HepG2 (cell line): ENCODE data around the gene SELENOH. TPM values are rescaled to one million over a fixed set of nuclear protein-coding genes. Genes with fewer than 3 reads are reported as not detected.
A peak's percentile ranks its signal among the peaks of the same experiment; 100 is the strongest.

Experiments used
- ATAC-seq: fragments of 200-7000 bp; cut with Tn5 transposase; 3 replicates; pipeline ENCODE4 v1.9.1; 2020; ENCODE audit warnings: mild to moderate bottlenecking, moderate library complexity
- BruUV-seq: library from RNA; stranded (reverse); fragments of 400-500 nt; replicated peaks from 2 replicates; lab custom pipeline; 2021; lab: Mats Ljungman, UMichigan
- CTCF ChIA-PET: fragments of 300-600 bp; formaldehyde crosslinking; extraction: SDS; loops from one replicate; lab custom pipeline; 2021; ENCODE audit warnings: low total read pairs, inconsistent platforms, low intra/inter-chr PET ratio; lab: Yijun Ruan, JAX
- POLR2A ChIA-PET: fragments of 350-600 bp; sonication (Branson Sonifier 250); formaldehyde crosslinking; loops from one replicate; lab custom pipeline; 2020; ENCODE audit warnings: antibody characterized with exemption, inconsistent platforms; lab: Yijun Ruan, JAX
- DNase-seq: peaks from one replicate; pipeline ENCODE4 v3.0.0-alpha.2; 2015; ENCODE audit warnings: low spot score
- FAIRE-seq: peaks from 3 replicates; lab custom pipeline; 2011; peaks lifted over from hg19 to GRCh38; lab: Jason Lieb, UNC
- H2AFZ ChIP-seq: one replicate; pipeline ENCODE4 v1.6.1; 2011; ENCODE audit warnings: low read length, inconsistent platforms
- H3K27ac ChIP-seq: fragments of 300-600 bp; 3 replicates; pipeline ENCODE4 v1.8.0; 2011; ENCODE audit warnings: mixed run types, mild to moderate bottlenecking, mixed read lengths, low read length, inconsistent platforms; ENCODE audit not compliant: insufficient read depth; ENCODE audit errors: extremely low read length
- H3K27me3 ChIP-seq, 2 experiments: fragments of 200-600 bp in 1 of 2; 2 replicates in 1 of 2; 3 replicates in 1 of 2; pipeline versions ENCODE4 v1.6.0 to v1.8.0; 2011; ENCODE audit warnings: low read length in 2 of 2, mild to moderate bottlenecking in 2 of 2, moderate library complexity in 2 of 2, inconsistent platforms in 1 of 2; ENCODE audit not compliant: insufficient read depth in 2 of 2, control insufficient read depth in 1 of 2
- H3K36me3 ChIP-seq, 2 experiments: fragments of 200-600 bp in 1 of 2; replicated peaks in 1 of 2; 2 replicates in 1 of 2; 3 replicates in 1 of 2; pipeline versions ENCODE4 v1.5.1 to v1.8.0; 2011; ENCODE audit warnings: low read length in 2 of 2, inconsistent platforms in 1 of 2; ENCODE audit not compliant: insufficient read depth in 2 of 2, control insufficient read depth in 1 of 2
- H3K4me1 ChIP-seq: 2 replicates; pipeline ENCODE4 v1.5.1; 2012; ENCODE audit warnings: low read length, inconsistent platforms; ENCODE audit not compliant: insufficient read depth
- H3K4me2 ChIP-seq: 2 replicates; pipeline ENCODE4 v1.6.0; 2011; ENCODE audit warnings: low read depth, low read length, inconsistent platforms
- H3K4me3 ChIP-seq, 3 experiments: fragments of 200-600 bp in 1 of 3; sonication (generic), shearing (Covaris generic) in 1 of 3; replicated peaks in 1 of 3; 2 replicates each; pipeline ENCODE4 v1.5.1; 2011 to 2016; ENCODE audit warnings: low read length in 3 of 3, inconsistent platforms in 2 of 3, low read depth in 2 of 3, mild to moderate bottlenecking in 2 of 3, control low read depth in 1 of 3, mixed read lengths in 1 of 3; ENCODE audit not compliant: insufficient read depth in 1 of 3
- H3K79me2 ChIP-seq: one replicate; pipeline ENCODE4 v1.6.1; 2011; ENCODE audit warnings: low read length, inconsistent platforms; ENCODE audit not compliant: insufficient read depth
- H3K9ac ChIP-seq: 2 replicates; pipeline ENCODE4 v1.6.0; 2011; ENCODE audit warnings: mild to moderate bottlenecking, low read depth, low read length, inconsistent platforms; ENCODE audit not compliant: insufficient read depth
- H3K9me3 ChIP-seq: 2 replicates; pipeline ENCODE4 v1.5.1; 2012; ENCODE audit warnings: mild to moderate bottlenecking, low read length
- H4K20me1 ChIP-seq: 2 replicates; pipeline ENCODE4 v1.6.0; 2011; ENCODE audit warnings: inconsistent platforms, mild to moderate bottlenecking, low read length, moderate library complexity; ENCODE audit not compliant: insufficient read depth
- ATF2 ChIP-seq: sonication (generic); formaldehyde crosslinking; IDR thresholded peaks from 2 replicates; pipeline ENCODE4 v1.4.0; 2020; ENCODE audit warnings: missing genetic modification reagents
- BORCS8-MEF2B ChIP-seq: sonication (generic); formaldehyde crosslinking; IDR thresholded peaks from 2 replicates; pipeline ENCODE4 v1.8.0; 2022; ENCODE audit warnings: mild to moderate bottlenecking, missing genetic modification reagents
- ELF1 ChIP-seq: sonication (generic); formaldehyde crosslinking; IDR thresholded peaks from 2 replicates; pipeline ENCODE4 v1.4.0; 2020; ENCODE audit warnings: missing genetic modification reagents
- ELF4 ChIP-seq: sonication (generic); formaldehyde crosslinking; IDR thresholded peaks from 2 replicates; pipeline ENCODE4 v1.5.0; 2020; ENCODE audit warnings: missing genetic modification reagents, mild to moderate bottlenecking, moderate library complexity, borderline replicate concordance
- FOXA3 ChIP-seq: IDR thresholded peaks from 2 replicates; pipeline ENCODE4 v1.6.1; 2016; ENCODE audit warnings: missing genetic modification reagents, missing compliant biosample characterization
- MAFF ChIP-seq: IDR thresholded peaks from 2 replicates; pipeline ENCODE4 v1.6.1; 2011; ENCODE audit warnings: low read depth, low read length, improper control_type of control experiment
- MAFK ChIP-seq, 2 experiments: IDR thresholded peaks in 1 of 2; conservative IDR thresholded peaks in 1 of 2; 2 replicates each; pipeline ENCODE4 v1.6.1; 2011; ENCODE audit warnings: improper control_type of control experiment in 2 of 2, low read length in 2 of 2
- PREB ChIP-seq: sonication (generic); formaldehyde crosslinking; IDR thresholded peaks from 2 replicates; pipeline ENCODE4 v1.4.0; 2020; ENCODE audit warnings: missing genetic modification reagents
- RFXANK ChIP-seq: IDR thresholded peaks from 2 replicates; pipeline ENCODE4 v1.6.1; 2016
- TFE3 ChIP-seq: IDR thresholded peaks from 2 replicates; pipeline ENCODE4 v1.6.1; 2016
- ZMAT3 ChIP-seq: sonication (generic); formaldehyde crosslinking; conservative IDR thresholded peaks from 2 replicates; pipeline ENCODE4 v1.7.0; 2021; ENCODE audit warnings: missing genetic modification reagents
- ZNF615 ChIP-seq: sonication (generic); formaldehyde crosslinking; IDR thresholded peaks from 2 replicates; pipeline ENCODE4 v1.5.0; 2020; ENCODE audit warnings: mild to moderate bottlenecking, missing genetic modification reagents, borderline replicate concordance
- WGBS: methylation state at CpG from one replicate; pipeline ENCODE4 v1.1.6; 2017; ENCODE audit warnings: low lambda C conversion rate; 5-methylcytosine and 5-hydroxymethylcytosine counted together
- in situ Hi-C: cut with HindIII; loops from 2 replicates; pipeline ENCODE4 v1.10.0; 2017; ENCODE audit warnings: low pct_unique_long_range_greater_than_20kb; ENCODE audit not compliant: extremely low pct_ligation_motif_present
- intact Hi-C: fragments of 100-400 bp; cut with micrococcal nuclease; formaldehyde crosslinking; loops from one replicate; pipeline ENCODE4 v1.10.0; 2022; ENCODE audit not compliant: unreplicated experiment
- polyA plus RNA-seq, 8 experiments: library from polyadenylated mRNA; depleted of rRNA in 3 of 8; stranded (reverse) in 7 of 8; unstranded in 1 of 8; fragments of >200 nt; fragmentation: Illumina TruSeq in 4 of 8; extraction: Trizol in 4 of 8; gene quantifications; 2 replicates each; pipeline versions ENCODE4 v1.2.1 to v1.2.3, GENCODE V29; 2011 to 2016; ENCODE audit warnings: low read depth in 4 of 8, missing spikeins in 1 of 8, mixed read lengths in 1 of 8; ENCODE audit not compliant: insufficient read depth in 1 of 8
- total RNA-seq, 5 experiments: library from RNA; depleted of rRNA; stranded (reverse); fragments of >200 nt; fragmentation: Illumina TruSeq; extraction: Trizol; gene quantifications; 2 replicates each; pipeline ENCODE4 v1.2.3, GENCODE V29; 2016; ENCODE audit warnings: low read depth in 1 of 5

The SELENOH gene
- total and polyA plus RNA-seq, 2 of the 13 experiments (the other 11 are each of a cell fraction or from before 2014, with no cell fraction given) = 27.2 to 77.4 TPM

GRCh38 chr11:57776577-57777210 lies 35.4 kb downstream of the SELENOH start:
- Histone ChIP-seq H3K27ac (peak overlapping the region; percentile 96), H3K79me2 (peaks cover 89% of the 10 kb centered on the region), H3K36me3 (peaks cover 0 to 1% of the 10 kb centered on the region in 2 experiments; a peak in 3 of 5 replicates), H3K27me3 (no peaks in the 10 kb centered on the region), H4K20me1 (peaks cover 33% of the 10 kb centered on the region), H3K4me2 (peak overlapping the region; percentile 81), H3K9me3 (no peaks in the 10 kb centered on the region), H3K9ac (peak overlapping the region; percentile 83), H3K4me1 (peaks cover 96% of the 10 kb centered on the region), H3K4me3 (peak overlapping the region in 2 of 3 experiments; percentile 9 to 49; a peak in 3 of 6 replicates), H2AFZ (no peak overlapping the region)
- DNase-seq (no peak), ATAC-seq (no peak), FAIRE-seq (no peak)
- in situ Hi-C loops = no loop called here
- WGBS = 75% methylated on average over 2 of the region's 2 CpGs
- no TSS peak for BruUV-seq
- POLR2A ChIA-PET = interaction anchor here (1.1 to 11.1 kb wide), 4 partner anchors 8 to 65 kb away, joined by 3 to 215 read pairs (median 32); partner anchors contain the start of genes CTNND1, MED19 and TMX2
- intact Hi-C loops = no loop called here
- CTCF ChIA-PET = no interaction called here
- TF ChIP-seq MAFK (conservative IDR thresholded peaks at IDR 0.05 in 1 of 2, IDR thresholded peaks at IDR 0.05 in 1 of 2; ENCODE audit: low read length in 2 of 2) (peak in 1 of 2 experiments; percentile 43; a peak in 1 of 4 replicates), RFXANK (no peak), BORCS8-MEF2B (CRISPR knock-in tag) (no peak), ZNF615 (CRISPR knock-in tag) (no peak), ELF1 (CRISPR knock-in tag) (no peak), MAFF (peak; percentile 10; the same call in 1 of the 2 replicates)

GRCh38 chr11:57777969-57778317 lies 36.7 kb downstream of the SELENOH start:
- H3K4me1 ChIP-seq = peaks cover 96% of the 10 kb centered on the region
- H3K79me2 ChIP-seq = peaks cover 89% of the 10 kb centered on the region
- BruUV-seq = TSS peak; percentile 98
- peak; percentile 94 for DNase-seq
- H4K20me1 ChIP-seq = peaks cover 21% of the 10 kb centered on the region; the same call in 1 of the 2 replicates
- peak overlapping the region; percentile 81 for H3K4me2 ChIP-seq
- WGBS = 0% methylated on average over 3 of the region's 3 CpGs
- peak; percentile 72 for ATAC-seq
- no peaks in the 10 kb centered on the region for H3K27me3 ChIP-seq
- H3K27ac ChIP-seq = peak overlapping the region; percentile 96
- in situ Hi-C loops = no loop called here
- H3K9me3 ChIP-seq = no peaks in the 10 kb centered on the region
- H3K9ac ChIP-seq = peak overlapping the region; percentile 83
- POLR2A ChIA-PET = interaction anchor here (0.8 to 11.1 kb wide), 14 partner anchors 11 to 508 kb away, joined by 3 to 215 read pairs (median 5); partner anchors contain the start of genes BTBD18, CTNND1, MED19 and SELENOH
- FAIRE-seq = peak; percentile 77
- intact Hi-C loops = loop anchor here (1.0 to 2.0 kb wide), 3 partner anchors 15 to 65 kb away; partner anchors contain the start of genes MED19 and TMX2
- CTCF ChIA-PET = no interaction called here
- peaks cover 0 to 1% of the 10 kb centered on the region in 2 experiments; a peak in 3 of 5 replicates for H3K36me3 ChIP-seq
- peak overlapping the region; percentile 29 to 49 (median 43) for H3K4me3 ChIP-seq
- H2AFZ ChIP-seq = no peak overlapping the region
- TF ChIP-seq ELF4 (CRISPR knock-in tag) (peak; percentile 30; the same call in 1 of the 2 replicates), ATF2 (CRISPR knock-in tag) (peak; percentile 42; the same call in 1 of the 2 replicates), ZMAT3 (CRISPR knock-in tag) (no peak), FOXA3 (CRISPR knock-in tag) (peak; percentile 68), TFE3 (CRISPR knock-in tag) (0 out of 2 replicates have a peak, but pooled peaks have one; percentile 62), PREB (CRISPR knock-in tag) (no peak)
